Peyer's patch (tissue), 4 donors: ENCODE results near the gene DNASE1L3.

Experiments used
- POLR2A ChIP-seq, 2 donors: fragments of 450-650 bp; IDR thresholded peaks; one replicate each; pipeline ENCODE4 v1.5.1; 2017; ENCODE audit warnings: antibody characterized with exemption in 2 of 2, mild to moderate bottlenecking in 2 of 2, moderate library complexity in 2 of 2
- TF ChIP-seq, protein P1 (sequence below), 6 experiments: fragments of 450-650 bp in 4 of 6; fragments of 200-600 bp in 2 of 6; sonication (generic) in 1 of 6; IDR thresholded peaks; one replicate each; pipeline ENCODE4 v1.5.1; 2017 to 2019; ENCODE audit warnings: antibody characterized with exemption in 6 of 6, mild to moderate bottlenecking in 3 of 6, moderate library complexity in 1 of 6

DNA sequence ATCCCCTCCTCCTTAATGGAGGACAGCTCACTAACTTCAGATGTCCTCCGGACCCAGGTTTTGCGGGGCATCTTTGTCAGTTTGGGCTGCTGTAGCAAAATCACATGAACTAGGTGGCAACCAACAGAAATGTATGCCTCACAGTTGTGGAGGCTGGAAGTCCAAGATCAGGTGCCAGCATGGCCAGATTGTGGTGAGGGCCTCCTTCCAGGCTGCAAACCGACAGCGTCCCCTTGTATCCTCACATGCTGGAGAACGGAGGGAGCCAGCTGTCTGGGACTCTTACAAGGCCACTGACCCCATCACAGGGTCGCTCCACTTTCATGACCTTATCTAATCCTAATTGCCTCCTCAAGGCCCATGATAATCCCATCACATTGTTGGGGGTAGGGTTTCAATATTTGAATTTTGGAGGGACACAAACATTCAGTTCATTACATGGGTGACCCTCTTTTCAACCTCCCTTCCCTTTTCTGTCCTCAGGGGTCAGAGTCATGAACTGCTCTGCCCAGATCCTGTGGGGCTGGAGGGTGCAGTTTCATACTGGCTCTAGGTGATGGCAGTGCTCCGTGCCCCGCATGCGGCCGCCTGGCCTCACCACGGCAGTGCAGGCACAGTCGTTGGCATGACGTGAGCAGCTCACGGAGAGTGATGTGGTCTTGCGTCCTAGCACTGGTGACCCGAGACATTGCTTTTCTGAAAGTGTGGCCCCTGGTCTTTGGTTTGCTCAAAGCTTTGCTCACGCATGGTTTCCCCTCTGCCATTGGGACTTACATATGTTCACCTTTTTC lies 58.4 kb downstream of the DNASE1L3 start:
- TF ChIP-seq, protein P1, sequence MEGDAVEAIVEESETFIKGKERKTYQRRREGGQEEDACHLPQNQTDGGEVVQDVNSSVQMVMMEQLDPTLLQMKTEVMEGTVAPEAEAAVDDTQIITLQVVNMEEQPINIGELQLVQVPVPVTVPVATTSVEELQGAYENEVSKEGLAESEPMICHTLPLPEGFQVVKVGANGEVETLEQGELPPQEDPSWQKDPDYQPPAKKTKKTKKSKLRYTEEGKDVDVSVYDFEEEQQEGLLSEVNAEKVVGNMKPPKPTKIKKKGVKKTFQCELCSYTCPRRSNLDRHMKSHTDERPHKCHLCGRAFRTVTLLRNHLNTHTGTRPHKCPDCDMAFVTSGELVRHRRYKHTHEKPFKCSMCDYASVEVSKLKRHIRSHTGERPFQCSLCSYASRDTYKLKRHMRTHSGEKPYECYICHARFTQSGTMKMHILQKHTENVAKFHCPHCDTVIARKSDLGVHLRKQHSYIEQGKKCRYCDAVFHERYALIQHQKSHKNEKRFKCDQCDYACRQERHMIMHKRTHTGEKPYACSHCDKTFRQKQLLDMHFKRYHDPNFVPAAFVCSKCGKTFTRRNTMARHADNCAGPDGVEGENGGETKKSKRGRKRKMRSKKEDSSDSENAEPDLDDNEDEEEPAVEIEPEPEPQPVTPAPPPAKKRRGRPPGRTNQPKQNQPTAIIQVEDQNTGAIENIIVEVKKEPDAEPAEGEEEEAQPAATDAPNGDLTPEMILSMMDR (IDR thresholded peaks at IDR 0.05) = no peak
- TF ChIP-seq POLR2A (IDR thresholded peaks at IDR 0.05) = no peak
